HG03575 (cell line): Measurements from ENCODE around the gene ATP2B2.
"Not testable (repeated sequence)": the region's sequence is repeated elsewhere in the genome, so short reads cannot be mapped to it uniquely, and the experiment has no call there.

Source experiments
- ATAC-seq: cut with Tn5 transposase; IDR thresholded peaks from one replicate; pipeline ENCODE4 v1.9.1; 2021; ENCODE audit not compliant: unreplicated experiment, insufficient number of reproducible peaks, low FRiP score; ENCODE audit errors: extremely low read depth

Gene ATP2B2

GRCh38 chr3:10505050-10505790 is at the start of gene ATP2B2:
Gene ATP2B2 (minus strand): TSS chr3:10505586. CDS start chr3:10449543, 56,043 bp downstream.
- ATAC-seq, result no peak

- no peak for ATAC-seq
These were observed 49.4 kb upstream of the ATP2B2 start for GRCh38 chr3:10554746-10555145.

- no peak for ATAC-seq
These were observed 48.8 kb upstream of the ATP2B2 start for GRCh38 chr3:10554236-10554611.

GRCh38 chr3:10553591-10554235 is 48.3 kb upstream of the ATP2B2 start:
- no peak for ATAC-seq

GRCh38 chr3:10552631-10552943 is 47.2 kb upstream of the ATP2B2 start:
- ATAC-seq, result no peak

GRCh38 chr3:10551821-10552630 is 46.6 kb upstream of the ATP2B2 start:
- no peak for ATAC-seq

- ATAC-seq, result no peak
These were observed 45.8 kb upstream of the ATP2B2 start for GRCh38 chr3:10551139-10551538.

GRCh38 chr3:10550705-10551104 is 45.3 kb upstream of the ATP2B2 start:
- ATAC-seq, result no peak

- no peak for ATAC-seq
These were observed 44.3 kb upstream of the ATP2B2 start for GRCh38 chr3:10549617-10550230.

- no peak for ATAC-seq
These were observed 43.6 kb upstream of the ATP2B2 start for GRCh38 chr3:10548992-10549391.

GRCh38 chr3:10547841-10548783 is 42.7 kb upstream of the ATP2B2 start:
- no peak for ATAC-seq

GRCh38 chr3:10547413-10547812 is 42.0 kb upstream of the ATP2B2 start:
- no peak for ATAC-seq

GRCh38 chr3:10546820-10547263 is 41.5 kb upstream of the ATP2B2 start:
- ATAC-seq, result no peak

GRCh38 chr3:10546181-10546624 is 40.8 kb upstream of the ATP2B2 start:
- ATAC-seq, result no peak

- no peak for ATAC-seq
These were observed 37.1 kb upstream of the ATP2B2 start for GRCh38 chr3:10542518-10542917.

- ATAC-seq, result not testable (repeated sequence)
These were observed 35.0 kb upstream of the ATP2B2 start for GRCh38 chr3:10540347-10540746.

GRCh38 chr3:10534066-10534465 is 28.7 kb upstream of the ATP2B2 start:
- no peak for ATAC-seq

- no peak for ATAC-seq
These were observed 28.3 kb upstream of the ATP2B2 start for GRCh38 chr3:10533737-10534023.
